CD4-positive, alpha-beta memory T cell (primary cell): ENCODE data around the gene SLC51B. TPM values are rescaled to one million over a fixed set of nuclear protein-coding genes. Genes with fewer than 3 reads are reported as not detected.

Source experiments
- polyA plus RNA-seq, 2 donors: library from polyadenylated mRNA; unstranded; fragments of 300-500 nt; fragmentation: Illumina TruSeq; gene quantifications; one replicate each; pipeline ENCODE4 v1.2.3, GENCODE V29; 2021
- total RNA-seq, 2 experiments: library from RNA; stranded (reverse); gene quantifications; one replicate each; pipeline ENCODE4 v1.2.3, GENCODE V29; 2021

SLC51B gene
- total and polyA plus RNA-seq, 4 experiments from 2014 or later: not detected

Other genes with a start within 250 kb of the SLC51B start
- gene PIF1, start 219.7 kb upstream of the SLC51B start, total RNA-seq: under 1 TPM; 0.17 to 0.58 TPM
- not detected for gene PIF1, start 219.7 kb upstream of the SLC51B start, polyA plus RNA-seq
- 10 to 100 TPM; 22.7 to 24.1 TPM for gene PLEKHO2, start 203.5 kb upstream of the SLC51B start, total RNA-seq
- 10 to 100 TPM; 10.6 to 29.1 TPM for gene PLEKHO2, start 203.5 kb upstream of the SLC51B start, polyA plus RNA-seq
- 1 to 10 TPM; 4.5 to 5.9 TPM for gene ANKDD1A, start 133.5 kb upstream of the SLC51B start, total RNA-seq
- gene ANKDD1A, start 133.5 kb upstream of the SLC51B start, polyA plus RNA-seq: 1 to 10 TPM in 1 of 2 donors, under 1 TPM in 1; 0.16 to 1.7 TPM
- gene SPG21, start 55.5 kb upstream of the SLC51B start, total RNA-seq: 10 to 100 TPM; 57.2 to 61.1 TPM
- gene SPG21, start 55.5 kb upstream of the SLC51B start, polyA plus RNA-seq: 100 to 1,000 TPM; 128 to 179 TPM
- gene MTFMT, start 15.7 kb upstream of the SLC51B start, total RNA-seq: 10 to 100 TPM; 15.2 to 18.3 TPM
- 10 to 100 TPM; 19.7 to 22.6 TPM for gene MTFMT, start 15.7 kb upstream of the SLC51B start, polyA plus RNA-seq
- not detected for gene RASL12, start 22.6 kb downstream of the SLC51B start, total RNA-seq
- not detected for gene RASL12, start 22.6 kb downstream of the SLC51B start, polyA plus RNA-seq
- gene KBTBD13, start 31.4 kb downstream of the SLC51B start, total RNA-seq: not detected
- gene KBTBD13, start 31.4 kb downstream of the SLC51B start, polyA plus RNA-seq: not detected
- gene UBAP1L, start 69.8 kb downstream of the SLC51B start, total RNA-seq: 10 to 100 TPM; 15.2 to 16.6 TPM
- under 1 TPM in 1 of 2 donors, not detected in 1; 0.86 TPM for gene UBAP1L, start 69.8 kb downstream of the SLC51B start, polyA plus RNA-seq
- gene PDCD7, start 88.4 kb downstream of the SLC51B start, total RNA-seq: 10 to 100 TPM; 30.5 to 40.5 TPM
- gene PDCD7, start 88.4 kb downstream of the SLC51B start, polyA plus RNA-seq: 10 to 100 TPM in 1 of 2 donors, 1 to 10 TPM in 1; 8.8 to 15.1 TPM
- gene CLPX, start 140.0 kb downstream of the SLC51B start, total RNA-seq: 10 to 100 TPM; 52.0 to 52.4 TPM
- gene CLPX, start 140.0 kb downstream of the SLC51B start, polyA plus RNA-seq: 10 to 100 TPM; 28.1 to 29.2 TPM
- under 1 TPM; 0.42 to 0.44 TPM for gene CILP, start 166.1 kb downstream of the SLC51B start, total RNA-seq
- not detected for gene CILP, start 166.1 kb downstream of the SLC51B start, polyA plus RNA-seq
- 10 to 100 TPM; 20.8 to 21.4 TPM for gene PARP16, start 241.5 kb downstream of the SLC51B start, total RNA-seq
- 10 to 100 TPM; 27.1 to 27.2 TPM for gene PARP16, start 241.5 kb downstream of the SLC51B start, polyA plus RNA-seq